Osteoblast (primary cell): ENCODE data around the gene PRMT6. TPM values are rescaled to one million over a fixed set of nuclear protein-coding genes. Genes with fewer than 3 reads are reported as not detected.
"Not testable (repeated sequence)": the region's sequence is repeated elsewhere in the genome, so short reads cannot be mapped to it uniquely, and the experiment has no call there.

Source experiments
- DNase-seq: peaks from one replicate; pipeline ENCODE4 v3.0.0; 2011; ENCODE audit warnings: low spot score, mixed read lengths; ENCODE audit not compliant: insufficient read length; ENCODE audit errors: missing footprints
- H2AFZ ChIP-seq: 2 replicates; pipeline ENCODE4 v1.6.0; 2011; ENCODE audit warnings: mild to moderate bottlenecking, low read length
- H3K27ac ChIP-seq: 2 replicates; pipeline ENCODE4 v1.5.1; 2011; ENCODE audit warnings: mild to moderate bottlenecking, low read depth, low read length, moderate library complexity
- H3K27me3 ChIP-seq: 2 replicates; pipeline ENCODE4 v1.6.0; 2012; ENCODE audit warnings: mild to moderate bottlenecking, control low read depth, inconsistent platforms, low read length, moderate library complexity; ENCODE audit not compliant: insufficient read depth
- H3K36me3 ChIP-seq: 2 replicates; pipeline ENCODE4 v1.5.1; 2011; ENCODE audit warnings: mild to moderate bottlenecking, low read length, control low read depth, moderate library complexity; ENCODE audit not compliant: insufficient read depth
- H3K4me1 ChIP-seq: 2 replicates; pipeline ENCODE4 v1.5.1; 2011; ENCODE audit warnings: mild to moderate bottlenecking, low read length, control low read depth, moderate library complexity; ENCODE audit not compliant: insufficient read depth
- H3K4me2 ChIP-seq: 2 replicates; pipeline ENCODE4 v1.6.0; 2011; ENCODE audit warnings: mild to moderate bottlenecking, low read length; ENCODE audit not compliant: insufficient read depth
- H3K4me3 ChIP-seq: fragments of 200-600 bp; sonication (generic); 3 replicates; pipeline ENCODE4 v1.5.1; 2012; ENCODE audit warnings: mild to moderate bottlenecking, low read length, inconsistent platforms; ENCODE audit not compliant: insufficient read depth
- H3K79me2 ChIP-seq: 2 replicates; pipeline ENCODE4 v1.6.0; 2012; ENCODE audit warnings: mild to moderate bottlenecking, low read length, control low read depth, inconsistent platforms; ENCODE audit not compliant: insufficient read depth
- H3K9me3 ChIP-seq: 2 replicates; pipeline ENCODE4 v1.5.1; 2011; ENCODE audit warnings: low read depth, low read length, control low read depth
- H4K20me1 ChIP-seq: 2 replicates; pipeline ENCODE4 v1.6.0; 2012; ENCODE audit warnings: mild to moderate bottlenecking, low read length, control low read depth; ENCODE audit not compliant: insufficient read depth
- CTCF ChIP-seq: IDR thresholded peaks from 2 replicates; pipeline ENCODE4 v1.5.1; 2011; ENCODE audit warnings: mild to moderate bottlenecking, low read depth, low read length, moderate library complexity; ENCODE audit errors: extremely low read depth
- total RNA-seq: library from RNA; depleted of rRNA; stranded (reverse); fragments of >200 nt; gene quantifications from 2 replicates; pipeline ENCODE4 v1.2.3, GENCODE V29; 2012

The PRMT6 gene
- total RNA-seq, 1 donor = 22.4 TPM

- no peak for DNase-seq
- H3K79me2 ChIP-seq = no peaks in the 10 kb centered on the region
- H3K9me3 ChIP-seq = no peaks in the 10 kb centered on the region
- no peak for TF ChIP-seq CTCF
- no peaks in the 10 kb centered on the region for H4K20me1 ChIP-seq
- no peak overlapping the region for H2AFZ ChIP-seq
- no peak overlapping the region for H3K4me2 ChIP-seq
- H3K27ac ChIP-seq = no peak overlapping the region
- H3K27me3 ChIP-seq = no peaks in the 10 kb centered on the region
- H3K4me1 ChIP-seq = no peaks in the 10 kb centered on the region
- H3K4me3 ChIP-seq = no peak overlapping the region
- no peaks in the 10 kb centered on the region for H3K36me3 ChIP-seq
Observed at GRCh38 chr1:107018445-107018844, 38.0 kb upstream of the PRMT6 start.

GRCh38 chr1:107019166-107019565 lies 37.3 kb upstream of the PRMT6 start:
- Histone ChIP-seq H3K4me1 (no peaks in the 10 kb centered on the region), H3K4me2 (no peak overlapping the region), H3K27me3 (no peaks in the 10 kb centered on the region), H4K20me1 (no peaks in the 10 kb centered on the region), H3K27ac (no peak overlapping the region), H3K9me3 (no peaks in the 10 kb centered on the region), H3K79me2 (no peaks in the 10 kb centered on the region), H2AFZ (no peak overlapping the region), H3K4me3 (no peak overlapping the region), H3K36me3 (no peaks in the 10 kb centered on the region)
- peak; percentile 51 for DNase-seq
- no peak for TF ChIP-seq CTCF

GRCh38 chr1:107038874-107039273 lies 17.6 kb upstream of the PRMT6 start:
- not testable (repeated sequence) for H3K4me1 ChIP-seq, H3K9me3 ChIP-seq, DNase-seq, H3K27ac ChIP-seq, H3K4me2 ChIP-seq, H3K36me3 ChIP-seq, H3K4me3 ChIP-seq, H4K20me1 ChIP-seq, H3K27me3 ChIP-seq, H3K79me2 ChIP-seq
- H2AFZ ChIP-seq = peak overlapping the region; percentile 22

- H2AFZ ChIP-seq, DNase-seq, H3K36me3 ChIP-seq, H4K20me1 ChIP-seq, H3K4me1 ChIP-seq, H3K79me2 ChIP-seq, H3K9me3 ChIP-seq, H3K27ac ChIP-seq, H3K27me3 ChIP-seq, H3K4me2 ChIP-seq, H3K4me3 ChIP-seq: not testable (repeated sequence)
Observed at GRCh38 chr1:107044310-107045220, 11.9 kb upstream of the PRMT6 start.

- no peak for DNase-seq
- Histone ChIP-seq H2AFZ (no peak overlapping the region), H3K79me2 (no peaks in the 10 kb centered on the region), H3K27me3 (no peaks in the 10 kb centered on the region), H3K4me3 (no peak overlapping the region), H4K20me1 (no peaks in the 10 kb centered on the region), H3K27ac (no peak overlapping the region), H3K36me3 (no peaks in the 10 kb centered on the region), H3K9me3 (no peaks in the 10 kb centered on the region), H3K4me1 (no peaks in the 10 kb centered on the region), H3K4me2 (no peak overlapping the region)
- peak; percentile 13 for TF ChIP-seq CTCF
Observed at GRCh38 chr1:107047602-107048001, 8.9 kb upstream of the PRMT6 start.
